IMR-90 (cell line): Measurements from ENCODE around the gene CST11.
"Not testable (repeated sequence)": the region's sequence is repeated elsewhere in the genome, so short reads cannot be mapped to it uniquely, and the experiment has no call there.

Experiments used
- CEBPB ChIP-seq: IDR thresholded peaks from 2 replicates; pipeline ENCODE4 v1.6.1; 2012; ENCODE audit warnings: low read depth, low read length, improper control_type of control experiment
- CTCF ChIP-seq: conservative IDR thresholded peaks from 2 replicates; pipeline ENCODE4 v1.5.1; 2012; ENCODE audit warnings: mild to moderate bottlenecking, low read depth, low read length, improper control_type of control experiment
- FOS ChIP-seq: fragments of 150-350 bp; IDR thresholded peaks from 2 replicates; pipeline ENCODE4 v1.6.1; 2016; ENCODE audit warnings: low read depth, low read length
- POLR2A ChIP-seq: IDR thresholded peaks from 2 replicates; pipeline ENCODE4 v1.6.1; 2012; ENCODE audit warnings: mild to moderate bottlenecking, low read depth, low read length
- SMC3 ChIP-seq: fragments of 150-350 bp; IDR thresholded peaks from 2 replicates; pipeline ENCODE4 v1.6.1; 2016; ENCODE audit warnings: low read depth, mild to moderate bottlenecking, antibody characterized with exemption, low read length, moderate library complexity

- not testable (repeated sequence) for TF ChIP-seq SMC3, CTCF, FOS, POLR2A, CEBPB
Observed at GRCh38 chr20:23466961-23467360, 14.3 kb upstream of the CST11 start.
